Keratinocyte (primary cell): ENCODE results near the gene AGR2.

Experiments
- EZH2 ChIP-seq: IDR thresholded peaks from one replicate; pipeline ENCODE4 v1.6.1; 2012; ENCODE audit warnings: inconsistent platforms, mild to moderate bottlenecking, low read length, moderate library complexity
- TF ChIP-seq, protein P1 (sequence below), 3 experiments: IDR thresholded peaks in 1 of 3; conservative IDR thresholded peaks in 1 of 3; optimal IDR thresholded peaks in 1 of 3; 2 replicates in 2 of 3; 3 replicates in 1 of 3; pipeline versions ENCODE3 to v1.5.1; 2011; ENCODE audit warnings: low read length in 3 of 3, mild to moderate bottlenecking in 3 of 3, moderate library complexity in 2 of 3, control low read depth in 1 of 3, inconsistent platforms in 1 of 3; ENCODE audit not compliant: insufficient read depth in 2 of 3; ENCODE audit errors: extremely low read depth in 1 of 3

DNA sequence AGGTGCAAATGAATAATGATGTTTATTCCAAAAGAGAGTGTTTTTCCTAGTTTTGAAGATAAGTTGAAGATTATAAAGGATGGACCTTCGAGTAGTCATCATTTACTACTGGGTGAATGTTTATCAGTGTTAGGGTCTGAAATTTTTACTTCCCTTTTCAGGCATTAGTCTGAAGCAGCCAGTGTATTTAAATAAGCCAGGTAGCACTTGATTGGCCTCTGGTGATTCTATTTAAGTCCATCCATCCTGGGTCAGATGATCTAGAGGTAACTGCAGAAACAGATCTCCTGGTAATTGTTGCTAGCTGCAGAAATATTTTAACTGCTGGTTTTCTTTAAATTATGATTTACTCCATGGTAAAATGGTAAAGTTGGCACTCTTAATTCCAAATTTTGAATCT lies 34.1 kb upstream of the AGR2 start:
- TF ChIP-seq, protein P1, sequence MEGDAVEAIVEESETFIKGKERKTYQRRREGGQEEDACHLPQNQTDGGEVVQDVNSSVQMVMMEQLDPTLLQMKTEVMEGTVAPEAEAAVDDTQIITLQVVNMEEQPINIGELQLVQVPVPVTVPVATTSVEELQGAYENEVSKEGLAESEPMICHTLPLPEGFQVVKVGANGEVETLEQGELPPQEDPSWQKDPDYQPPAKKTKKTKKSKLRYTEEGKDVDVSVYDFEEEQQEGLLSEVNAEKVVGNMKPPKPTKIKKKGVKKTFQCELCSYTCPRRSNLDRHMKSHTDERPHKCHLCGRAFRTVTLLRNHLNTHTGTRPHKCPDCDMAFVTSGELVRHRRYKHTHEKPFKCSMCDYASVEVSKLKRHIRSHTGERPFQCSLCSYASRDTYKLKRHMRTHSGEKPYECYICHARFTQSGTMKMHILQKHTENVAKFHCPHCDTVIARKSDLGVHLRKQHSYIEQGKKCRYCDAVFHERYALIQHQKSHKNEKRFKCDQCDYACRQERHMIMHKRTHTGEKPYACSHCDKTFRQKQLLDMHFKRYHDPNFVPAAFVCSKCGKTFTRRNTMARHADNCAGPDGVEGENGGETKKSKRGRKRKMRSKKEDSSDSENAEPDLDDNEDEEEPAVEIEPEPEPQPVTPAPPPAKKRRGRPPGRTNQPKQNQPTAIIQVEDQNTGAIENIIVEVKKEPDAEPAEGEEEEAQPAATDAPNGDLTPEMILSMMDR (optimal IDR thresholded peaks at IDR 0.05 in 1 of 3, IDR thresholded peaks at IDR 0.05 in 1 of 3, conservative IDR thresholded peaks at IDR 0.05 in 1 of 3; ENCODE audit: extremely low read depth in 1 of 3, insufficient read depth in 2 of 3, low read length in 3 of 3), result no peak
- no peak for TF ChIP-seq EZH2
